ENCODE results near the gene SNRK.
A peak's percentile ranks its signal among the peaks of the same experiment; 100 is the strongest.

Gene SNRK

GRCh38 chr3:43316783-43317460 is 30.6 kb downstream of the SNRK start:
- DNase-seq: no peak

- DNase-seq: no peak
Measured at GRCh38 chr3:43317461-43318316, 31.3 kb downstream of the SNRK start.

- DNase-seq: no peak
Measured at GRCh38 chr3:43319376-43319775, 33.0 kb downstream of the SNRK start.

- no peak for DNase-seq
Measured at GRCh38 chr3:43319794-43320193, 33.5 kb downstream of the SNRK start.

DNA sequence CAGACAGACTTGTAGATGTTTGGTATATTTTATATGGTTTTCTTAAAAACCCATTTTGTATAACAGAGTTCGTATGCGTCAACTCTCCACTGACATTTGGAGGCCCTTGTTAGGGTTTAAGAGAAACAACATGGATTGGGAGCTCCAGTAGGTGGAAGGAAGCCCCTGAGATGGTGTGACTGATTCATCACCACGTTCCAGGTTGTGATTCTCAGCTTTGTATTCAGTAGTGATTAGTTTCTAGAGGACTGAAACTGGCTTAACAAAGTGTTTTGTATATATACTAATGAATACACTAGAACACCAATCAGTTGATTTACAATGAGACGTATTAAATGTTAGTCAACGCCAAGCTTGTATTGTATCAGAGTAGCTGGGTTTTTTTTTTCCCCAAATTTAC is 33.9 kb downstream of the SNRK start:
- no peak for DNase-seq

- DNase-seq: no peak
Measured at GRCh38 chr3:43323541-43323940, 37.2 kb downstream of the SNRK start.

- DNase-seq: peak; percentile 9
Measured at GRCh38 chr3:43326891-43327581, 40.7 kb downstream of the SNRK start.

DNA sequence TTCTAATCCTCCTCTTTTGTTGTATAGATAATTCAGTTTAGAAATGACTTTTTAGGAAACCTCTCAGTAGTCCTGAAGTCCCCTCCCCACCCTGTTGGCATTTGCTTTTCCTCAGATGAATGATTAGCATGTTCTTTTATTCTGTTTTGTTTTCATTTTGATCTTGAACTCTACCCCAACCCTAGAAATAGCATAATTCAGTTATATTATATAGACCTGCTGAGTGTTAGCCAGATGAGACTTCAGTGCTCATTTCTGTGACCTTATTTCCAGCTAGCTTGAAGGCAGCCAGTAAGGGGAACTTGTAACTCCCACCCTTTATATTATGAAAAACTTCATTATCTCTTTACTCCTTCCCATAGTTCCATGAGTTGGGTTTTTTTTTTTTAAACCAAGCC is 41.2 kb downstream of the SNRK start:
- no peak for DNase-seq

GRCh38 chr3:43328653-43329052 is 42.3 kb downstream of the SNRK start:
- no peak for DNase-seq

- DNase-seq: no peak
Measured at GRCh38 chr3:43330981-43331380, 44.6 kb downstream of the SNRK start.

GRCh38 chr3:43331381-43331780 is 45.0 kb downstream of the SNRK start:
- no peak for DNase-seq

DNA sequence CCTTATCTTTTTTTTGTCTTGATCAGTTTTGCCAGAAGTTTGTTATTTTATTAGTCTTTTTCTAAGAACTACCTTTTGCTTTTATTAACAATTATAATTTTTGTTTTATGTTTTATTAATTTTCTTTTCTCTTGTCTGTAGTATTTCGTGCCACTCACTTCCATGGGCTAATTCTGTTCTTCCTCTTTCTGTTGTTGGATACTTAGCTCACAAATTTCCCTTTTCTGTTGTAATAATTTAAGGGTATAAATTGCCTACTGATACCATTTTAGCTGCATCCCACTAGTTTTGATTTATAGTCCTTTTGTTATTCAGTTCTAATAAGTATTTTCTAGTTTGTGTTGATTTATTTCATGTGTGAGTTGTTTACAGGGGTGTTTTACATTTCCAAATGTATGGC is 48.6 kb downstream of the SNRK start:
- DNase-seq: no peak

DNA sequence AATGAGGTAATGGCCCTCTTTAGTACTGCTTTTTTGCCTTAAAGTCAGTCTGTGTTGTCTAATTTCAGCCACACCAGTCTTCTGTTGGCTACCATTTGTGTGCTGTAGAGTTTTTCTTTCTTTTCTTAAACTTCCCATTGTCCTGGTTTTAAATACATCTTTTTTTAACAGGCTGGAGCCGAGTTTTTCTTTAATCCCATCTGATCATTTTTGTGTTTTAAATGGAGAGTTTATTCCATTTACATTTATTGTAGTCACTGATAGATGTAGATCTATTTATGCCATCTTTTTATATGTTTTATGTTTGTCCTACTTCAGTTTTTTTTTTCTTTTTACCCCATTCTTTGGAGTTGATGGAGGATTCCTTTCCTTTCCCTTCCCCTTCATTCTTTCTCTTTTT is 49.5 kb downstream of the SNRK start:
- no peak for DNase-seq

DNA sequence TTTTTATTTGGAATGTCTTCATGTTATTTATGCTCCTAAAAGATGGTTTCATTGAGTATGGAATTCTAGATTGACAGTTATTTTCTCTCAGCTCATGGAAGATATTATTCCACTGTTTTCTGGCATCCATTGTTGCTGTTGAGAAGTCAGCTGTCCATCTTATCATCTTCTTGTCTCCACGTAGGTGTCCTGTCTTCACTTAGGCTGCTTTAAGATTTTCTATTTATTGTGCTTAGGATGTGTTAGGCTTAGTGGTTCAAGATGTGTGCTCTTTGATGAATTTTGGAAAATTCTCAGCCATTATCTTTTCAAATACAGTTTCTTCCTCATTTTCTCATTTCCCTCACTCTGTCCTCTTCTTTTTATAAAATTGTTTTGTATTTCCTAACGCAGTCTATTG is 52.0 kb downstream of the SNRK start:
- no peak for DNase-seq

- no peak for DNase-seq
Measured at GRCh38 chr3:43340403-43340802, 54.1 kb downstream of the SNRK start.

DNA sequence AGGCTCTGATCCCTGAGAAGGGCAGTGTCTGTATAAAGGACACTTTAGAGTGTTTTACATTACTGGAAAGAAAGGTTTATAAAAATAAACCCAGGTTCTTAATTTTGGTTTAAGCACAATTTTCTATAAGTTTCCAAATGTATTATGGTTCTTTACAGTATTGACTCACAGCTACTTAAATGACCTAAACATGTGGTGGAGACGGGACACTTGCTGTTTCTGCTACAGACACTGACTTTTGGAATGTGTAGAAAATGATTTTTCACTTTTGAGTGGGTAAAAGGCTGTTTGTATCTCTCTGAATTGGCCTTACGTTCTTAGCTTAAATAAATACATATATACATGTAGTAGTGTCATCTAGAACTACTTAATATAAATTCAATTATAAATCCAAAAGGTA is 55.4 kb downstream of the SNRK start:
- DNase-seq: no peak

- no peak for DNase-seq
Measured at GRCh38 chr3:43343185-43343584, 56.8 kb downstream of the SNRK start.

DNA sequence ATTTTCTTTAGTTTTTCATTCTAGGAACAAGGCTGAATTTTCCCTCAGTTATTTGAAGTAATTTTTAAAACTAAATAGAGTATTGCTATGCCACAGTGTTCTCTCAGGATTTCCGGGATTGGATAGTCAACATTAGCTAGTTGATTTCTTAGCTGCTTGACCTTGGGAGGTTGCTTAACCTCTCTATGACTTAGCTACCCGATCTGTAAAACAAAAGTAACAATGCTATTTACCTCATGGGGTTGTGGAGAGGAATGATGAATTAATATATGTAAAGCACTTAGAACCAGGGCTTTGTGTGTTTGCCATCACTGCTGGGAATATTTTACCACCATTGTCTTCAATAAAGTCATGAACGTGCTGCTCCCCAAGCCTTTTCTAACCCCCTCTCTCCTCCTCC is 57.5 kb downstream of the SNRK start:
- DNase-seq: no peak

- DNase-seq: no peak
Measured at GRCh38 chr3:43344520-43344919, 58.2 kb downstream of the SNRK start.

- no peak for DNase-seq
Measured at GRCh38 chr3:43345246-43345645, 58.9 kb downstream of the SNRK start.

DNA sequence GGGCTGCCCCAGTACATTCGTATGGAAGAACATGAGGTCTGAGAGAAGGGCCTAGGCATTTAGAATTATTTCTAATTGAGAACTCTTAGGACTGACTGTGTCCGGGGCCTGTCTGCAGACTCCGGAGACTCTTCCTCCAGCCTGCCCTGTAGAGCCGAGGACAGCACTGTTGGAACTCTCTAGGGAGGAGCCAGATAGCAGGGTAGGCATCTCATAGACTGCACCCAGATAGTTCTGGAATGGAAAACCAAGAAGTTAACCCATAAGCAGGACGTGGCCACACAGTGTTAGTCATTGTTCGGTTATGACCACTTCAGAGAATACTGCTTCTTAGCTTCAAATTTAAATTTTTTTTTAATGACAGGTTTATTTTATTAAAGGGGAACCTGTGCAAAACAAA is 59.5 kb downstream of the SNRK start:
- no peak for DNase-seq

GRCh38 chr3:43346978-43347749 is 60.8 kb downstream of the SNRK start:
- no peak for DNase-seq

DNA sequence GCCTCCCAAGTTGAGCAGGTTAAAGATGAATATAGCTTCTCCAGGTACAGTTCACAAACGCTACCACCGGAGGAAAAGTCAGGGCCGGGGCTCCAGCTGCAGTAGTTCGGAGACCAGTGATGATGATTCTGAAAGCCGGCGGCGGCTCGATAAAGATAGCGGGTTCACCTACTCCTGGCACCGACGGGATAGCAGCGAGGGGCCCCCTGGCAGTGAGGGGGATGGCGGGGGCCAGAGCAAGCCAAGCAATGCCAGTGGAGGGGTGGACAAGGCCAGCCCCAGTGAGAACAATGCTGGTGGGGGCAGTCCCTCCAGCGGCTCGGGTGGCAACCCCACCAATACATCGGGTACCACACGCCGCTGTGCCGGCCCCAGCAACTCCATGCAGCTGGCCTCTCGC is 61.4 kb downstream of the SNRK start:
- DNase-seq: no peak

Measured in NCI-H226 (cell line).